WI38 (cell line): ENCODE measurements around the gene MED8.

ENCODE experiments used
- H3K4me3 ChIP-seq: 2 replicates; pipeline ENCODE4 v1.5.1; 2011; ENCODE audit warnings: low read depth, mild to moderate bottlenecking, control low read depth, low read length
- TF ChIP-seq, protein P1 (sequence below): IDR thresholded peaks from 2 replicates; pipeline ENCODE4 v1.5.1; 2012; ENCODE audit warnings: low read depth, mild to moderate bottlenecking, control low read depth, low read length

Gene MED8

GRCh38 chr1:43348809-43349593 is 40.6 kb downstream of the MED8 start:
- H3K4me3 ChIP-seq: peak overlapping the region; percentile 43
- TF ChIP-seq, protein P1, sequence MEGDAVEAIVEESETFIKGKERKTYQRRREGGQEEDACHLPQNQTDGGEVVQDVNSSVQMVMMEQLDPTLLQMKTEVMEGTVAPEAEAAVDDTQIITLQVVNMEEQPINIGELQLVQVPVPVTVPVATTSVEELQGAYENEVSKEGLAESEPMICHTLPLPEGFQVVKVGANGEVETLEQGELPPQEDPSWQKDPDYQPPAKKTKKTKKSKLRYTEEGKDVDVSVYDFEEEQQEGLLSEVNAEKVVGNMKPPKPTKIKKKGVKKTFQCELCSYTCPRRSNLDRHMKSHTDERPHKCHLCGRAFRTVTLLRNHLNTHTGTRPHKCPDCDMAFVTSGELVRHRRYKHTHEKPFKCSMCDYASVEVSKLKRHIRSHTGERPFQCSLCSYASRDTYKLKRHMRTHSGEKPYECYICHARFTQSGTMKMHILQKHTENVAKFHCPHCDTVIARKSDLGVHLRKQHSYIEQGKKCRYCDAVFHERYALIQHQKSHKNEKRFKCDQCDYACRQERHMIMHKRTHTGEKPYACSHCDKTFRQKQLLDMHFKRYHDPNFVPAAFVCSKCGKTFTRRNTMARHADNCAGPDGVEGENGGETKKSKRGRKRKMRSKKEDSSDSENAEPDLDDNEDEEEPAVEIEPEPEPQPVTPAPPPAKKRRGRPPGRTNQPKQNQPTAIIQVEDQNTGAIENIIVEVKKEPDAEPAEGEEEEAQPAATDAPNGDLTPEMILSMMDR: no peak

DNA sequence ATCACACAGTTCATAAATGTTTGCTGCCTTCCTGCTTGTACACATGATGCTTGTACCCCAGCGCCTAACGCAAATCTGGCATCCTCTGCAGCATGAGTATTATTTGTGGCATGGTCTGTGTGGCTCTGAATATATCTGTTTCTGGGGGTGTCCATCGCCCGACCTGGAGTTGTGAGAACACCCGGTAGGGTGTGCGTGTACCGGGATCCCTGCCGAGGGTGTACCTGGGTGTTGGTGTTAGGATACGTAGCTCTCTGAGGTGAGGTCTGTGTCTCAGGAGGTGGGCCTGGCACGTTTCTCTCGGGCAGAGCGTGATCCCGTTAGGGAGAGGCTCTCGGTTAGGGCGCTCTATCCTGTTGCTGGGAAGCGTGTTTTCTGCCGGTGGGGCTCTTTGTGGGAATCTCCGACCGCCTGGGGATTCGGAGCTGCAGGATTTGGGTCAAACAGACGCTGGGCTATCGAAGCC is 41.2 kb downstream of the MED8 start:
- TF ChIP-seq, protein P1: no peak
- peak overlapping the region; percentile 43 for H3K4me3 ChIP-seq

- H3K4me3 ChIP-seq: no peak overlapping the region
- TF ChIP-seq, protein P1: no peak
These were observed 43.0 kb downstream of the MED8 start for GRCh38 chr1:43346636-43347035.

DNA sequence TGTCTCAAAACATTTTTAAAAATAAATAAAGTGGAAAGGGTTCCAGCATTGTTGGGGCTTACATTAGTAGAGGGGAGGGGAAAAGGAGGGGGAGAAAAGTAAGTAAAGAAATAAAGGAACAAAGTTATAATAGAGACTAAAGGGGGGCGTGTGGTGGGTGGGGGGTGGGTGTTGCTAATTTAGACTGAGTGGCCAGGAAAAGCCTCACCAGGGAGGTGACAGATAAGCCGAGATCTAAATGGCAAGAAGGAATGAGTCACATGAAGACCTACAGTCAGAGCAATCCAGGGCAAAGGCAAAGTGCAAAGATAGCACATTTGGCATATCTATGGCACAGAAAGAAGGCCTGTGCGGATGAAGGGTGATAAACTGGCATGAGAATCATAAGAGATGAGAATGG is 44.5 kb downstream of the MED8 start:
- no peak overlapping the region for H3K4me3 ChIP-seq
- TF ChIP-seq, protein P1: no peak

DNA sequence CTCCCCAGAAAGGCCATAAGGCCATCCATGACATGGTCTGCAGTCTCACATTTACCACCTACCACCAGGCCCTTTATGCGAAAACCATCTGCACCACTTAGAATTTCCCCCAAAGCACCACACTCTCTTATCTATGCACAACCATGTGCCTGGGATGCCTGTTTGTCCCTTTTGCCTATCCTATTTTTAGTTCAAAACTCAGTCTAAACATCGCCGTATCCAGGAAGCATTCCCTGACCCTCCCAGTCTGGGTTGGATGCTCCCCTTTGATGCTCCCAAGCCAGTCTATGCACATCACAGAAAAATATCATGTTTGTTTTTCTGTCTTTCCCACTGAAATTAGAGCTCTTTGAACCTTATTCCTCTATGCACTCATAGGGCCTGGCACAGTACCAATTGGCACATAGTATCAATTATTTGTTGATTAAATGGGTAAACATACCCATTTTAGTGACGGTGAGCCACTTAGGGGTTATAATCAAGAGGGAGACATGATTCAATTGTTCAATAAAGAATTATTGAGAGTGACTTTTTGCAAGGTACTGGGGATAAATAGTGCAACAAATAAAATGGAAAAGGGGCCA is 45.2 kb downstream of the MED8 start:
- TF ChIP-seq, protein P1: no peak
- H3K4me3 ChIP-seq: no peak overlapping the region

DNA sequence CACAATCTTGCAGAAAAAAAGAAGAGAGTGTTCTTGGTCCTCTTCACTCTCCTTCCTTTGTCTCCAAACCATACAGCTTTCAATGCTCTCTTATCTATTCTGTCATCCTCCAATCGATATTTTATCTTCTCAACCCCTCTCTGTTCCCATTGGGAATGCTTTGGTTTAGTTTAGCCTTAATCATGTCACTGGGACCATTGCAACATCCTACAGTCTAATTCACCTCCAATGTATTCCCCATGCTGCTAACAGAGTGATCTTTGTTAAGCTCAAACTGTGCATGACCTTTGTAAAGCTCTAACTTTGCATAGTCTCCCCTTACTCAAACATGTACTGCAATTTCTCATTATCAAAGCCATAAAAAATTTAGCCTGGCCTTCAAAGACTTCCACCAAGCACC is 49.0 kb downstream of the MED8 start:
- H3K4me3 ChIP-seq: no peak overlapping the region
- TF ChIP-seq, protein P1: no peak

- H3K4me3 ChIP-seq: no peak overlapping the region
- TF ChIP-seq, protein P1: no peak
These were observed 49.9 kb downstream of the MED8 start for GRCh38 chr1:43339584-43340232.
